ENCODE data around the gene PYURF. TPM values are rescaled to one million over a fixed set of nuclear protein-coding genes. Genes with fewer than 3 reads are reported as not detected.
A peak's percentile ranks its signal among the peaks of the same experiment; 100 is the strongest.

PYURF gene
- total RNA-seq, 1 donor from 2014 or later, result 52.2 TPM

DNA sequence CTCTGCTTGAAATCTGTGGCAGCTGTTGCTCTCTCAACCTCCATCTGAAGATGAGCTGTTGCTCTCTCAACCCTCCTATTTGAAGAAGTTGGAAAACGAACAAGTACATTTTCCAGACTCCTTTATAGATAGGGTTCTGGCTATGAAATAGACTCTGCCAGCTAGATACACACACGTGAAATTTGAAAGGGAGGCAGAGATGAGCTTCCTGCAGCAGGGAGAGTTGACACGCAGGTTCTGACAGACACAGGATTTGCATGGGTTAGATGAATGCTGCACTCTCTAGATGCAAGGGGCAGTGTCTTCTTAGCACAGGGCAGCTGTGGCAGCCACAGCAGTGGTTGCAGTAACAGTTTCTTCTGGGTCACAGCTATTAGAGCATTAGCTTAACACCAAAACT, 8.0 kb upstream of the PYURF start:
- Histone ChIP-seq H3K4me1 (ENCODE audit: control insufficient read depth in 3 of 3, insufficient read depth in 3 of 3, low read length in 3 of 3) (no peaks in the 10 kb centered on the region), H3K27me3 (ENCODE audit: control insufficient read depth in 3 of 3, insufficient read depth in 3 of 3, low read length in 3 of 3) (no peaks in the 10 kb centered on the region), H3K36me3 (ENCODE audit: control insufficient read depth in 3 of 3, insufficient read depth in 3 of 3, low read length in 3 of 3) (peaks cover 0 to 5% (median 0%) of the 10 kb centered on the region in 3 donors), H3K9ac (ENCODE audit: low read depth in 1 of 3, low read length in 3 of 3) (no peak overlapping the region), H3K27ac (ENCODE audit: low read depth, low read length) (no peak overlapping the region), H3K4me3 (ENCODE audit: low read length in 3 of 3) (no peak overlapping the region), H3K9me3 (ENCODE audit: control insufficient read depth in 3 of 3, low read length in 3 of 3) (no peaks in the 10 kb centered on the region)

DNA sequence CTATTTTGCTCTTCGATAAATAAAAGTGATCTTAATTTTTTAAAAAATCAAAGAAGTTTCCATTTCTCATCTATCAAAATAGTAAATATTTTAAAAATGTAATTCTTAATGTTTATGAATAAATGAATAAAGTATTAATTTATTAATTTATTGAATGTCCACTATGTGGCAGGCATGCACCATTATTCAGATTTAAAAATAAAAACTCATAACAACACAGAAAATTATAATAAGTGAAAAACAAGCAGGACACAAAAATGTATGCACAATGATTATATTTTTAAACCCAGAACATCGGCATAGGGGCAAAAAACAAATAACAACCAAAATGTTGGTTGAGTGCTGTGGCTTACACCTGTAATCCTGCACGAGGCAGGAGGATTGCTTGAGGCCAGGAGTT, 5.3 kb upstream of the PYURF start:
- Histone ChIP-seq H3K9me3 (ENCODE audit: control insufficient read depth in 3 of 3, low read length in 3 of 3) (no peaks in the 10 kb centered on the region), H3K27ac (ENCODE audit: low read depth, low read length) (no peak overlapping the region), H3K36me3 (ENCODE audit: control insufficient read depth in 3 of 3, insufficient read depth in 3 of 3, low read length in 3 of 3) (peaks cover 0 to 5% (median 0%) of the 10 kb centered on the region in 3 donors), H3K9ac (ENCODE audit: low read depth in 1 of 3, low read length in 3 of 3) (no peak overlapping the region), H3K4me3 (ENCODE audit: low read length in 3 of 3) (no peak overlapping the region), H3K4me1 (ENCODE audit: control insufficient read depth in 3 of 3, insufficient read depth in 3 of 3, low read length in 3 of 3) (peaks cover 7 to 14% (median 7%) of the 10 kb centered on the region in 3 donors), H3K27me3 (ENCODE audit: control insufficient read depth in 3 of 3, insufficient read depth in 3 of 3, low read length in 3 of 3) (no peaks in the 10 kb centered on the region)

GRCh38 chr4:88527787-88528186, 4.2 kb upstream of the PYURF start:
- H3K9me3 ChIP-seq (ENCODE audit: control insufficient read depth in 3 of 3, low read length in 3 of 3), result no peaks in the 10 kb centered on the region
- H3K36me3 ChIP-seq (ENCODE audit: control insufficient read depth in 3 of 3, insufficient read depth in 3 of 3, low read length in 3 of 3), result peaks cover 0 to 5% (median 0%) of the 10 kb centered on the region in 3 donors
- H3K4me1 ChIP-seq (ENCODE audit: control insufficient read depth in 3 of 3, insufficient read depth in 3 of 3, low read length in 3 of 3), result peaks cover 7 to 14% (median 8%) of the 10 kb centered on the region in 3 donors
- no peak overlapping the region for H3K9ac ChIP-seq (ENCODE audit: low read depth in 1 of 3, low read length in 3 of 3)
- H3K27me3 ChIP-seq (ENCODE audit: control insufficient read depth in 3 of 3, insufficient read depth in 3 of 3, low read length in 3 of 3), result no peaks in the 10 kb centered on the region
- H3K4me3 ChIP-seq (ENCODE audit: low read length in 3 of 3), result no peak overlapping the region
- H3K27ac ChIP-seq (ENCODE audit: low read depth, low read length), result no peak overlapping the region

- Histone ChIP-seq H3K9ac (ENCODE audit: low read depth in 1 of 3, low read length in 3 of 3) (no peak overlapping the region), H3K4me3 (ENCODE audit: low read length in 3 of 3) (no peak overlapping the region), H3K4me1 (ENCODE audit: control insufficient read depth in 3 of 3, insufficient read depth in 3 of 3, low read length in 3 of 3) (peaks cover 9 to 14% (median 11%) of the 10 kb centered on the region in 3 donors), H3K9me3 (ENCODE audit: control insufficient read depth in 3 of 3, low read length in 3 of 3) (no peaks in the 10 kb centered on the region), H3K27me3 (ENCODE audit: control insufficient read depth in 3 of 3, insufficient read depth in 3 of 3, low read length in 3 of 3) (no peaks in the 10 kb centered on the region), H3K36me3 (ENCODE audit: control insufficient read depth in 3 of 3, insufficient read depth in 3 of 3, low read length in 3 of 3) (peaks cover 0 to 8% (median 3%) of the 10 kb centered on the region in 3 donors), H3K27ac (ENCODE audit: low read depth, low read length) (no peak overlapping the region)
These were observed 2.7 kb upstream of the PYURF start for GRCh38 chr4:88526221-88526815.

GRCh38 chr4:88524171-88524570, 595 bp upstream of the PYURF start:
- Histone ChIP-seq H3K36me3 (ENCODE audit: control insufficient read depth in 3 of 3, insufficient read depth in 3 of 3, low read length in 3 of 3) (peaks cover 0 to 14% (median 13%) of the 10 kb centered on the region in 3 donors), H3K4me3 (ENCODE audit: low read length in 3 of 3) (peak overlapping the region; percentile 89 to 92 (median 91)), H3K4me1 (ENCODE audit: control insufficient read depth in 3 of 3, insufficient read depth in 3 of 3, low read length in 3 of 3) (peaks cover 9 to 14% (median 11%) of the 10 kb centered on the region in 3 donors), H3K27me3 (ENCODE audit: control insufficient read depth in 3 of 3, insufficient read depth in 3 of 3, low read length in 3 of 3) (no peaks in the 10 kb centered on the region), H3K9me3 (ENCODE audit: control insufficient read depth in 3 of 3, low read length in 3 of 3) (no peaks in the 10 kb centered on the region), H3K27ac (ENCODE audit: low read depth, low read length) (peak overlapping the region; percentile 92), H3K9ac (ENCODE audit: low read depth in 1 of 3, low read length in 3 of 3) (peak overlapping the region; percentile 94 to 98 (median 95))

DNA sequence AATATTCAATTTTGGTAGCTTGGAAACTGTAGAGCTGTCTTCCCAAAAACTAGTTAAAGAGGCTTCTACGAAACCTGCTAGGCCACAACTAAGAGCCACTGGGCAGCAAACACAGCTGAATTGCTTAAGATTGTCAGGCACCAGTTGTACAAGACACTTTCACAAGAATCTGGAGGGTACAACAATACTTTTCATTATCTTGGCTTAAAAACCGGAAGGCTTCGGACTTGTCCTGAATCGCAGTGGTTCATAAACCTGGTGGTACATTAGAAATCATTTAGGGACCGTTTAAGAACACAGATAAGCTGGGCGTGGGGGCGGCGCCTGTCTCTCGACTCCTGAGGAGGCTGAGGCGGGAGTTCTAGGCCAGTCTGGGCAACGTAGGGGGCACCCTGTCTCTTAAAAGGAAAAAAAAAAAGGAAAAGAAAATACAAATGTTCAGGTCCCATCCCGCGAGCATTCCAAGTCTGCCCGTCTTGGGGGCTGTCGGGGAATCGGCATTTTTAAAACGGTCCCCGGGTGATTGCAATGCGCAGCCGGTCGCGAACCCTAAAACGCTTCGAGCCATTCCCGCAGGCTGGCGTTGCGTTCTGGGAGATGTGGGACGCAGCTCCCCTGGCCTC, 763 bp downstream of the PYURF start:
- peak overlapping the region; percentile 94 to 98 (median 95) for H3K9ac ChIP-seq (ENCODE audit: low read depth in 1 of 3, low read length in 3 of 3)
- H3K27me3 ChIP-seq (ENCODE audit: control insufficient read depth in 3 of 3, insufficient read depth in 3 of 3, low read length in 3 of 3), result no peaks in the 10 kb centered on the region
- peaks cover 9 to 14% (median 11%) of the 10 kb centered on the region in 3 donors for H3K4me1 ChIP-seq (ENCODE audit: control insufficient read depth in 3 of 3, insufficient read depth in 3 of 3, low read length in 3 of 3)
- H3K9me3 ChIP-seq (ENCODE audit: control insufficient read depth in 3 of 3, low read length in 3 of 3), result no peaks in the 10 kb centered on the region
- peaks cover 0 to 14% (median 14%) of the 10 kb centered on the region in 3 donors for H3K36me3 ChIP-seq (ENCODE audit: control insufficient read depth in 3 of 3, insufficient read depth in 3 of 3, low read length in 3 of 3)
- peak overlapping the region; percentile 89 to 92 (median 91) for H3K4me3 ChIP-seq (ENCODE audit: low read length in 3 of 3)
- peak overlapping the region; percentile 92 for H3K27ac ChIP-seq (ENCODE audit: low read depth, low read length)

DNA sequence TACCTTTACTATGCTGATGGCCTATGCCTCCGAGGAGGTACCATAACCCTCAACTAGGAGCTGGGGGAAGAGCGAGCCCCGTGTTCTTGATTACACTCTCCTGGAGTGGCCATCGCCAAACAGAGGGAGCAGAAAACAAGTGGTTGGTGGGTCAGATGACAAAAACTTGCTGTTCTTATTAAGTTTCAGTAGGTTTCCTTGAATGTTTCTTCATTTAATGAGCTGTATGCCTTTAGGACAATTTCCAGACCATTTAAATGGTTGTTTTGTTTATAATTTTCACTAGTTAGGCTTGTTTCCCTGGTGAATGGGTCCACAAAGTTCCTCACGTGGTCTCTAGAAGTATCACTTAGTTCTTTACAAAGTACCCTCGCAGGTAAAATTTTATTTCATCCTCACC, 4.7 kb downstream of the PYURF start:
- Histone ChIP-seq H3K27me3 (ENCODE audit: control insufficient read depth in 3 of 3, insufficient read depth in 3 of 3, low read length in 3 of 3) (no peaks in the 10 kb centered on the region), H3K36me3 (ENCODE audit: control insufficient read depth in 3 of 3, insufficient read depth in 3 of 3, low read length in 3 of 3) (peaks cover 0 to 14% (median 11%) of the 10 kb centered on the region in 3 donors), H3K4me3 (ENCODE audit: low read length in 3 of 3) (no peak overlapping the region), H3K9ac (ENCODE audit: low read depth in 1 of 3, low read length in 3 of 3) (no peak overlapping the region), H3K27ac (ENCODE audit: low read depth, low read length) (no peak overlapping the region), H3K4me1 (ENCODE audit: control insufficient read depth in 3 of 3, insufficient read depth in 3 of 3, low read length in 3 of 3) (peaks cover 0 to 4% (median 2%) of the 10 kb centered on the region in 3 donors), H3K9me3 (ENCODE audit: control insufficient read depth in 3 of 3, low read length in 3 of 3) (no peaks in the 10 kb centered on the region)

DNA sequence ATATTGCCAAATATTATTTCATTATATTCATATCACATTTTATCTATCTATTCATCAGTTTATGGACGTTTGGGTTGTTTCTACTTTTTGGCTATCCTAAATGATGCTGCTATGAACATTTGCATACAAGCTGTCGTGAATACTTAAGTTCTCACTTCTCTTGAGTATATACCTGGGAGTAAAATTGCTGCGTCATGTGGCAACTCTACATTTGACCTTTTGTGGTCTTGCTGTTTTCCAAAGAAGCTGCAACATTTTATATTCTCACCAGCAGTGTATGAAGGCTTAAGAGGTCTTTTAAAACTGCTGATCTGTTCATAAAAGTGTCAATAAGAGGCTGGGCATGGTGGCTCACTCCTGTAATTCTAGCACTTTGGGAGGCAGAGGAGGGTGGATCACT, 5.8 kb downstream of the PYURF start:
- H3K4me3 ChIP-seq (ENCODE audit: low read length in 3 of 3), result no peak overlapping the region
- H3K9me3 ChIP-seq (ENCODE audit: control insufficient read depth in 3 of 3, low read length in 3 of 3), result no peaks in the 10 kb centered on the region
- H3K36me3 ChIP-seq (ENCODE audit: control insufficient read depth in 3 of 3, insufficient read depth in 3 of 3, low read length in 3 of 3), result peaks cover 0 to 14% (median 11%) of the 10 kb centered on the region in 3 donors
- no peak overlapping the region for H3K27ac ChIP-seq (ENCODE audit: low read depth, low read length)
- no peaks in the 10 kb centered on the region for H3K27me3 ChIP-seq (ENCODE audit: control insufficient read depth in 3 of 3, insufficient read depth in 3 of 3, low read length in 3 of 3)
- no peak overlapping the region for H3K9ac ChIP-seq (ENCODE audit: low read depth in 1 of 3, low read length in 3 of 3)
- peaks cover 0 to 3% (median 2%) of the 10 kb centered on the region in 3 donors for H3K4me1 ChIP-seq (ENCODE audit: control insufficient read depth in 3 of 3, insufficient read depth in 3 of 3, low read length in 3 of 3)

DNA sequence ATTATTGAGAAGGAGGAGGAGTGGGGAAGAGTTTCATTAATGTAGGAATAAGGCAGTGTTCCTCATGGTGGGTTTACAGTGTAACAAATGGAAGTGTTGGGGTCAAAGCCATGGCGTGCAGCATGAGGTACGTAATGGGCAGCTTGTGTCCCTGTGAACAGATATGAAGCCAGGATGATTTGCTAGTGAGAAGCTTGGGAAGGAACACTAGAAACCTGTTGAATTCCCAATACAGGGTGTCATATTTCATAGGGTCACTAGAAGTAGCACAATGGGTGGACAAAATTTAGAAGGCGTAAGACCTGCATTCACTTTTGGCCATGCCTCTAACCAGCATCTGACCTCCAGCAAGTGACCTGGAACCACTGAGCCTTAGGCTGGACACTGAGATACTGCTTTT, 6.8 kb downstream of the PYURF start:
- peaks cover 0 to 14% (median 11%) of the 10 kb centered on the region in 3 donors for H3K36me3 ChIP-seq (ENCODE audit: control insufficient read depth in 3 of 3, insufficient read depth in 3 of 3, low read length in 3 of 3)
- H3K4me3 ChIP-seq (ENCODE audit: low read length in 3 of 3), result no peak overlapping the region
- no peaks in the 10 kb centered on the region for H3K9me3 ChIP-seq (ENCODE audit: control insufficient read depth in 3 of 3, low read length in 3 of 3)
- no peaks in the 10 kb centered on the region for H3K27me3 ChIP-seq (ENCODE audit: control insufficient read depth in 3 of 3, insufficient read depth in 3 of 3, low read length in 3 of 3)
- no peak overlapping the region for H3K27ac ChIP-seq (ENCODE audit: low read depth, low read length)
- H3K4me1 ChIP-seq (ENCODE audit: control insufficient read depth in 3 of 3, insufficient read depth in 3 of 3, low read length in 3 of 3), result no peaks in the 10 kb centered on the region
- H3K9ac ChIP-seq (ENCODE audit: low read depth in 1 of 3, low read length in 3 of 3), result no peak overlapping the region
